OCI-LY7 (cell line): ENCODE results near the gene CD274.

Source experiments
- CTCF ChIP-seq: fragments of 200-600 bp; sonication (generic); conservative IDR thresholded peaks from 2 replicates; pipeline ENCODE4 v1.5.1; 2014; ENCODE audit warnings: mild to moderate bottlenecking, antibody characterized with exemption, low read length, moderate library complexity, mixed read lengths
- EZH2phosphoT487 ChIP-seq: fragments of 200-600 bp; sonication (generic); IDR thresholded peaks from 2 replicates; pipeline ENCODE4 v1.6.1; 2018; ENCODE audit warnings: low read depth, borderline replicate concordance, mild to moderate bottlenecking, mixed run types, antibody characterized with exemption, low read length, moderate library complexity, mixed read lengths

DNA sequence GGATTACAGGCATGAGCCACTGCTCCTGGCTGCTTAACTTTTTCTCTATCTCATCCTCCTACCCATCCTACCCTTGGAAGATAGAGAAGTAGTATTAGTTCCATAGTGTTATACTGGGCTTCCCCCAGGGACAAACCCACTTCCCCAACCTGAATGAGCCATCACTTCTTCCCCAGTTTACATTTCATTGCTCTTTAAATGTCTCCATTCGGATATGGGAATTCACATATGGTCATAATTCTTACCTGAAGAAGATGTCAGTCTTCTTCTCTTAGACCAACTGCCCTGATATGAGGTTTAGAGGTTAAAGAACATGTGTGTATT, 1.9 kb downstream of the CD274 start:
- TF ChIP-seq CTCF (no peak), EZH2phosphoT487 (no peak)
